GM19193 (cell line): ENCODE results near the gene HSPB6.

Experiments used
- POLR2A ChIP-seq: IDR thresholded peaks from 4 replicates; pipeline ENCODE4 v1.6.1; 2011; ENCODE audit not compliant: insufficient read depth, insufficient read length; ENCODE audit errors: extremely low read depth

The HSPB6 gene

GRCh38 chr19:35755550-35756376 is 1.1 kb downstream of the HSPB6 start:
- no peak for TF ChIP-seq POLR2A

- TF ChIP-seq POLR2A: no peak
These were observed 1.7 kb downstream of the HSPB6 start for GRCh38 chr19:35755131-35755549.

DNA sequence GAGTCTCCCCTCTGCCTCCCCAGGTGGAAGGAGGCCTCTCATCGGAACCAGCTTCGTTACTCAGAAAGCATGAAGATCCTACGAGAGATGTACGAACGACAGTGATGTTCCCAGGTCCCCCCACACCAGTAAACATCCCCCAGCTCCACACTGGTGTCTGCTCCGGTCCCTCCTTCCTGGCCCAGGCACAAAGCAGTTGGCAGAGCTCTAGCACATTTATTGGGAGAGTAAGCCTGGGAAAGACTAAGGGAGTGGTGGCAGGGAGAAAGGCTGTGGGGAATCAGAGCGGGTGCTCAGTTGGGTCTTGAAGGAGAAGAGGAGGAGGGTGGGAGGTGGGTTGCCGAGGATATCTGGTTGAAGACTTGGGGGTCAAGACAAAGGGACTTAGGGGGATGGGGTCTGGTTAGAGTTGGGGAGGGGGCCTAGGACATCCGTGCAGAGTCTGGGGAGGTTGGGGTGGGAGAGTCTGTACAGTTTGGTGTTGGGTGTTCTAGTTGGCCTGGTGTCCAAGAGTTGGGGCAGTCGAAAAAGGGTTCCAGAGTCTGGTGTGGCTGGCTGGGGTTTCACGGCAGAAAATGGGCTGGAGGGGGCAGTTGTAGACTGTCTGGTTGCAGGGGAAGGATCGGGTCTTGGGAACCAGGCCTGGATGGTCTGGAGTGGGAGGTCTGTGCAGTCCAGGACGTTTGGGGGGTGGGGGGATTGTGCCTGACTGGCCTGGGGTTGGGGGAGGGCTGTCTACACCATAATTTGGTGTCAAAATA is 2.3 kb downstream of the HSPB6 start:
- TF ChIP-seq POLR2A: no peak

GRCh38 chr19:35753634-35754369 is 3.0 kb downstream of the HSPB6 start:
- TF ChIP-seq POLR2A: no peak

GRCh38 chr19:35752746-35753350 is 4.0 kb downstream of the HSPB6 start:
- no peak for TF ChIP-seq POLR2A

- no peak for TF ChIP-seq POLR2A
These were observed 4.7 kb downstream of the HSPB6 start for GRCh38 chr19:35751839-35752745.

DNA sequence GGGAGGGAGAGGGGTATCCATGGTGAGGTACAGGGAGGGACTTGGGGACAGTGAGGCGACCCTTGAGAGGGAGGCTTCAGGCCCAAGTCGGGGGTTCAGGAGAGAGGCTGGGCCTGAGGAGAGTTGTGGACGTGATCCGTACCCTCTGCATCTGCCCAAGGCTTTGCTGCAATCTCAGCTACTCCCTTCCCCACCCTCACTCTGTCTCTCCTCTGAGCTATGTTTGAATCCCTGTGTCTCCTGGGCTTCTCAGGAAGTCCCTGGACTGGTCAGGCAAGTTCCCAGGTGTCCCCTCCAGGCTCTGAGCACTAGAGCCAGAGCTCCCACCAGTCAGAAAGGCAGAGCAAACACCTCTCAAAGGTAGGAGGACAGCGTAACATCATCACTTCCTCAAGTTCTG is 6.7 kb downstream of the HSPB6 start:
- no peak for TF ChIP-seq POLR2A

DNA sequence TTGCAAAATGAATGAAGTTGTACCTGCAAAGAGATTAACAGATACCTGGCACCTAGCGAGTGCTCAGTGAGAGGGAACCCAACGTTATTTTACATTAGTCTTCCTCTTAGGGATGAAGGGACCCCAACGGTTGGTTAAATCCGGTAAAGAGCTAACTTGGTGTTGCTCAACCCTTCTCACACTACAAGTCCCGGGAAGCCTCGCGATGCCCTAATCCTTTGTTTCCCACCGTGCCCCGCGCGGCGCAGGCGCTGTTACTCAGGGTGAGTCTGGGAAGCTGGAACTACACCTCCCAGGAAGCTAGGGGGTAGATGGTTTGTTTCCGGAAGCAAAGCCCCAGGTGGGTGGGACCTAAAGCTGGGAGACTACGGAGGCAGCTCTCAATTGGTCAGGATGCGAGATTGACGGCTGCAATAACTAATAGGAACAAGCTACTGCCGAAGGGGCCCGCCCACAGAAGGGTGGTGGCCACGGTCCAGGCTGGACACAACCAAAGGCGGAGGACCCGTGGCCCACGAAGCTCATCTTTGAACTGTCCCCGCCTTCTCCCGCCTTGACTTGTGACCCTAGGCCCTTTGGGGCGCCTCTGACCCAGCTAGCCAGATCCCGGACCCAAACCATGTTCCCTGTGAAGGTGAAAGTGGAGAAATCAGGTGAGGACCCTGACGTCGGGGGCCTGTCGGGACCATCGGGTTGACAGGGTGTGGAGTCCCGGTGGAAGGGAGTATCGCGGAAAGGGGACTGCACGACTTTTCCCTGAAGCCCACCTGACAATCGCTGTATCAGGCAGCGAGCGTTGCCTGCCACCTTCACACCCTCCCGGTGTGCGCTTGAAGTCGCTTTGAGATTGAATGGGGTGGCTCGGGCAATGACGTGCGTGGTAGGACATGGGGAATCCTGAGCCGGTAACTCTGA is 8.5 kb downstream of the HSPB6 start, which contains the start of gene LIN37:
LIN37 (plus strand) TSS at position 471 of the 915 bp plus-strand sequence; CDS start at position 620, 149 bp downstream.
- TF ChIP-seq POLR2A: peak; percentile 68

DNA sequence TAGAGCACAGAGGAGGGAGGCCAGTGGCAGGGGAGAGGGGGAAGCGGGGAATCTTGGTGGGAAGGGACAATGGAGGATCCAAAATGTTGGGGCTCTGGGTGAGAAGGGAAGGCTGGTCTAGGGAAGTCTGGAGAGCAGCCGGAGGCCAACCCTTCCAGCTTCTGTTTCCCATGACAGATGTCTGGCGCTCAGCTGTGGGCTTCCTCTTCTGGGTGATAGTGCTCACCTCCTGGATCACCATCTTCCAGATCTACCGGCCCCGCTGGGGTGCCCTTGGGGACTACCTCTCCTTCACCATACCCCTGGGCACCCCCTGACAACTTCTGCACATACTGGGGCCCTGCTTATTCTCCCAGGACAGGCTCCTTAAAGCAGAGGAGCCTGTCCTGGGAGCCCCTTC is 10.3 kb downstream of the HSPB6 start:
- TF ChIP-seq POLR2A: no peak

- TF ChIP-seq POLR2A: no peak
These were observed 10.8 kb downstream of the HSPB6 start for GRCh38 chr19:35746087-35746462.

DNA sequence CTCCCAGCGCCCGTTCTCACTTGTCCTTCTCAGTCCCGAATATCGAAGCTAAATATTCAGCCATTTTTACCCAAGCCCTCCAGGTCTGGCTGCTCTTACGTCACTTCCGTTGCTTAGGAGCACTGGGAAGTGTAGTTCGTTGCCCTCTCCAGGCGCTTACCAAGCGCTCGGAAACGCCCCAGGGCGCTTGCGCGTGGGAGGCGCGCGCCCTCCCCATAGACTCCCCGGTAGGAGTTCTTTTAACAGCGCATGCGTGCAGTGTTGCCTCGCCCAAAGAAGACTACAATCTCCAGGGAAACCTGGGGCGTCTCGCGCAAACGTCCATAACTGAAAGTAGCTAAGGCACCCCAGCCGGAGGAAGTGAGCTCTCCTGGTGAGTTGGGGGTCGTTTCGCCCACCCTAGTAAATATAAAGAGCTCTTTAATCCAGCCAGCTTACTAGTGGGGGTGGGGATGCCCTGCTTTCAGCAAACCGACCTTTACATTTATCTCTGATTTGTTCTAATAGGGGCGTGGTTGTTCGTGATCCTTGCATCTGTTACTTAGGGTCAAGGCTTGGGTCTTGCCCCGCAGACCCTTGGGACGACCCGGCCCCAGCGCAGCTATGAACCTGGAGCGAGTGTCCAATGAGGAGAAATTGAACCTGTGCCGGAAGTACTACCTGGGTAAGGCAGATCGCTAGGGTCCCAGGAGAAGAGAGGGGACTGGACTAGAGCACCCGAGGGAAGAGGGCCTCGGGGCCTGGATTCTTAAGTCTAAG is 11.3 kb downstream of the HSPB6 start, which contains the start of the genes PSENEN and U2AF1L4:
PSENEN (plus strand) TSS at position 324 of the 759 bp plus-strand sequence; CDS start at position 604, 280 bp downstream.
U2AF1L4 (minus strand) TSS at position 91 of the 759 bp plus-strand sequence; CDS start at position 64, 27 bp downstream.
- TF ChIP-seq POLR2A: peak; percentile 11
